Pancreas (tissue), 10 donors: ENCODE data around the gene TCL1B. TPM values are rescaled to one million over a fixed set of nuclear protein-coding genes. Genes with fewer than 3 reads are reported as not detected.

ENCODE experiments used
- ATAC-seq, 4 donors: fragments of 200-7000 bp; cut with Tn5 transposase; one replicate each; pipeline versions ENCODE4 v1.8.0 to v1.9.1; 2020; ENCODE audit warnings: mild to moderate bottlenecking in 4 of 4, moderate library complexity in 4 of 4
- DNase-seq, 6 donors: peaks; one replicate each; pipeline ENCODE4 v3.0.0-alpha.2; 2020
- FAIRE-seq: peaks from 2 replicates; lab custom pipeline; 2012; peaks lifted over from hg19 to GRCh38; lab: Jason Lieb, UNC
- H3K27ac ChIP-seq, 4 donors: fragments of 200-600 bp; sonication (generic); 1 replicate in 3 of 4; 2 replicates in 1 of 4; pipeline versions ENCODE4 v1.5.0 to v1.8.0; 2020
- H3K27me3 ChIP-seq, 4 donors: fragments of 200-600 bp; one replicate each; pipeline ENCODE4 v1.8.0; 2021
- H3K36me3 ChIP-seq, 3 donors: fragments of 200-600 bp; sonication (generic) in 1 of 3; one replicate each; pipeline versions ENCODE4 v1.5.0 to v1.8.0; 2020 to 2021
- H3K4me1 ChIP-seq, 3 donors: fragments of 200-600 bp; one replicate each; pipeline ENCODE4 v1.8.0; 2021
- H3K4me3 ChIP-seq, 4 donors: fragments of 200-600 bp; sonication (generic) in 2 of 4; one replicate each; pipeline versions ENCODE4 v1.5.0 to v1.8.0; 2020 to 2021
- H3K9me3 ChIP-seq, 4 donors: fragments of 200-600 bp; one replicate each; pipeline ENCODE4 v1.8.0; 2021
- CTCF ChIP-seq, 4 donors: fragments of 200-600 bp; sonication (generic) in 3 of 4; IDR thresholded peaks; one replicate each; pipeline versions ENCODE4 v1.5.0 to v1.8.0; 2021; ENCODE audit warnings: antibody characterized with exemption in 4 of 4
- WGBS, 2 donors: extraction: QIAGEN DNeasy Blood & Tissue Kit; methylation state at CpG; one replicate each; pipeline ENCODE4 v1.1.7; 2013; 5-methylcytosine and 5-hydroxymethylcytosine counted together
- intact Hi-C, 3 donors: fragments of 100-400 bp; cut with DNase I; formaldehyde crosslinking; loops; one replicate each; pipeline versions ENCODE4 v1.11.1 to v1.14.2; 2022
- polyA plus RNA-seq, 2 donors: library from polyadenylated mRNA; stranded (reverse); fragments of 200-250 nt; gene quantifications; one replicate each; pipeline ENCODE4 v1.2.3, GENCODE V29; 2013
- total RNA-seq, 6 donors: library from RNA; stranded (reverse); fragmentation: NEBNext Ultra II Directional in 4 of 6; extraction: Animal tissue kit (Norgen Biotek cat#: 25700) in 4 of 6; gene quantifications; one replicate each; pipeline versions ENCODE4 v1.2.1 to v1.2.4, GENCODE V29; 2021 to 2023
- donor health status: healthy with polysubstance abuse.
- donor health status: DM: no; HTN: no; CAD: no; lungs with moderate emphysema.
- donor health status: DM: no; HTN: no; CAD: no.
- donor health status: control.
- donor health status: control.
- donor health status: Bipolar disorder and iron deficiency.
- donor health status: DM: yes; HTN: yes; CAD: no.
- donor health status: DM: no; HTN: no; CAD: no.
- donor health status: DM: no; HTN: no; CAD: no.
- donor health status: DM: yes; HTN: yes; CAD: no.

Gene TCL1B
- total and polyA plus RNA-seq, 8 donors = not detected

- Histone ChIP-seq H3K4me1 (no peaks in the 10 kb centered on the region), H3K9me3 (no peaks in the 10 kb centered on the region), H3K36me3 (no peaks in the 10 kb centered on the region), H3K27me3 (no peaks in the 10 kb centered on the region), H3K4me3 (no peak overlapping the region), H3K27ac (no peak overlapping the region)
- DNase-seq (no peak), FAIRE-seq (no peak), ATAC-seq (no peak)
- intact Hi-C loops = no loop called here
- no peak for TF ChIP-seq CTCF (IDR thresholded peaks at IDR 0.05)
- WGBS, 2 donors = 85 to 91% methylated on average over 5 of the region's 5 CpGs
These were observed 9.7 kb downstream of the TCL1B start for GRCh38 chr14:95695913-95696312.

GRCh38 chr14:95696741-95697140, 10.5 kb downstream of the TCL1B start:
- WGBS, 2 donors = 83 to 84% methylated on average over 15 of the region's 15 CpGs
- Histone ChIP-seq H3K36me3 (no peaks in the 10 kb centered on the region), H3K4me3 (no peak overlapping the region), H3K27me3 (no peaks in the 10 kb centered on the region), H3K9me3 (no peaks in the 10 kb centered on the region), H3K4me1 (no peaks in the 10 kb centered on the region), H3K27ac (no peak overlapping the region)
- FAIRE-seq = no peak
- intact Hi-C loops = no loop called here
- no peak for TF ChIP-seq CTCF (IDR thresholded peaks at IDR 0.05)
- ATAC-seq = no peak
- no peak for DNase-seq

- no peak overlapping the region for H3K4me3 ChIP-seq
- H3K36me3 ChIP-seq = no peaks in the 10 kb centered on the region
- TF ChIP-seq CTCF (IDR thresholded peaks at IDR 0.05) = no peak
- no peaks in the 10 kb centered on the region for H3K9me3 ChIP-seq
- no peaks in the 10 kb centered on the region for H3K27me3 ChIP-seq
- H3K4me1 ChIP-seq = no peaks in the 10 kb centered on the region
- intact Hi-C loops = no loop called here
- no peak overlapping the region for H3K27ac ChIP-seq
- WGBS, 2 donors = 37 to 50% methylated on average over 7 of the region's 7 CpGs
- ATAC-seq = no peak
- no peak for DNase-seq
- no peak for FAIRE-seq
These were observed 11.5 kb downstream of the TCL1B start for GRCh38 chr14:95697764-95698163.

GRCh38 chr14:95698287-95698686, 12.1 kb downstream of the TCL1B start:
- no peaks in the 10 kb centered on the region for H3K9me3 ChIP-seq
- TF ChIP-seq CTCF (IDR thresholded peaks at IDR 0.05) = no peak
- no peaks in the 10 kb centered on the region for H3K27me3 ChIP-seq
- no peak for FAIRE-seq
- no peaks in the 10 kb centered on the region for H3K4me1 ChIP-seq
- no peak for ATAC-seq
- DNase-seq = no peak
- H3K36me3 ChIP-seq = no peaks in the 10 kb centered on the region
- no peak overlapping the region for H3K27ac ChIP-seq
- intact Hi-C loops = no loop called here
- no peak overlapping the region for H3K4me3 ChIP-seq

- no peak for FAIRE-seq
- ATAC-seq = no peak
- WGBS, 2 donors = 71 to 73% methylated on average over 5 of the region's 5 CpGs
These were observed 13.2 kb downstream of the TCL1B start for GRCh38 chr14:95699412-95699811.

More at GRCh38 chr14:95699412-95699811, 13.2 kb downstream of the TCL1B start:
- no peak for DNase-seq
- H3K27ac ChIP-seq = no peak overlapping the region
- no peak for TF ChIP-seq CTCF (IDR thresholded peaks at IDR 0.05)
- H3K27me3 ChIP-seq = no peaks in the 10 kb centered on the region
- intact Hi-C loops = no loop called here
- no peaks in the 10 kb centered on the region for H3K9me3 ChIP-seq
- no peaks in the 10 kb centered on the region for H3K4me1 ChIP-seq
- H3K36me3 ChIP-seq = no peaks in the 10 kb centered on the region
- no peak overlapping the region for H3K4me3 ChIP-seq
